Uterus (tissue), 4 donors: ENCODE data around the gene RALB. TPM values are rescaled to one million over a fixed set of nuclear protein-coding genes. Genes with fewer than 3 reads are reported as not detected.

Source experiments
- DNase-seq, 2 donors: peaks; one replicate each; pipeline ENCODE4 v3.0.0-alpha.2; 2019 to 2020
- H3K27ac ChIP-seq, 2 donors: fragments of 200-600 bp; sonication (generic); 1 replicate in 1 of 2; 2 replicates in 1 of 2; pipeline ENCODE4 v1.5.1; 2016 to 2018
- H3K27me3 ChIP-seq, 2 donors: fragments of 200-600 bp; sonication (generic); one replicate each; pipeline ENCODE4 v1.5.1; 2018 to 2019; ENCODE audit warnings: control low read depth in 1 of 2
- H3K36me3 ChIP-seq, 2 donors: fragments of 200-600 bp; sonication (generic); one replicate each; pipeline ENCODE4 v1.5.1; 2019; ENCODE audit warnings: control low read depth in 1 of 2
- H3K4me1 ChIP-seq, 2 donors: fragments of 200-600 bp; sonication (generic); one replicate each; pipeline ENCODE4 v1.5.1; 2018 to 2019; ENCODE audit warnings: control low read depth in 1 of 2
- H3K4me3 ChIP-seq, 2 donors: fragments of 200-600 bp; sonication (generic); 1 replicate in 1 of 2; 2 replicates in 1 of 2; pipeline ENCODE4 v1.5.1; 2018 to 2019; ENCODE audit warnings: mild to moderate bottlenecking in 1 of 2
- H3K9me3 ChIP-seq, 2 donors: fragments of 200-600 bp; sonication (generic); one replicate each; pipeline ENCODE4 v1.5.1; 2019; ENCODE audit warnings: control low read depth in 1 of 2
- POLR2A ChIP-seq, 2 donors: fragments of 450-650 bp; IDR thresholded peaks; one replicate each; pipeline ENCODE4 v1.6.1; 2016; ENCODE audit warnings: antibody characterized with exemption in 2 of 2, mild to moderate bottlenecking in 1 of 2, moderate library complexity in 1 of 2
- intact Hi-C: fragments of 100-400 bp; cut with DNase I; formaldehyde crosslinking; loops from one replicate; pipeline ENCODE4 v1.15.1; 2023; ENCODE audit warnings: low total_unique reads
- total RNA-seq, 4 donors: library from RNA; depleted of rRNA in 3 of 4; stranded (reverse); fragments of >200 nt in 3 of 4; gene quantifications; one replicate each; pipeline versions ENCODE4 v1.1.0 to v1.2.4, GENCODE V29; 2014 to 2023
- TF ChIP-seq, protein P1 (sequence below), 4 experiments: fragments of 200-600 bp in 2 of 4; fragments of 450-650 bp in 2 of 4; sonication (generic) in 2 of 4; IDR thresholded peaks; one replicate each; pipeline ENCODE4 v1.5.1; 2016 to 2019; ENCODE audit warnings: antibody characterized with exemption in 4 of 4, mild to moderate bottlenecking in 2 of 4, moderate library complexity in 1 of 4
- donor health status: DM: yes; HTN: yes; CAD: no.

The RALB gene
- total RNA-seq, 4 donors from 2014 or later, result 54.1 to 96.7 (median 78.2) TPM

DNA sequence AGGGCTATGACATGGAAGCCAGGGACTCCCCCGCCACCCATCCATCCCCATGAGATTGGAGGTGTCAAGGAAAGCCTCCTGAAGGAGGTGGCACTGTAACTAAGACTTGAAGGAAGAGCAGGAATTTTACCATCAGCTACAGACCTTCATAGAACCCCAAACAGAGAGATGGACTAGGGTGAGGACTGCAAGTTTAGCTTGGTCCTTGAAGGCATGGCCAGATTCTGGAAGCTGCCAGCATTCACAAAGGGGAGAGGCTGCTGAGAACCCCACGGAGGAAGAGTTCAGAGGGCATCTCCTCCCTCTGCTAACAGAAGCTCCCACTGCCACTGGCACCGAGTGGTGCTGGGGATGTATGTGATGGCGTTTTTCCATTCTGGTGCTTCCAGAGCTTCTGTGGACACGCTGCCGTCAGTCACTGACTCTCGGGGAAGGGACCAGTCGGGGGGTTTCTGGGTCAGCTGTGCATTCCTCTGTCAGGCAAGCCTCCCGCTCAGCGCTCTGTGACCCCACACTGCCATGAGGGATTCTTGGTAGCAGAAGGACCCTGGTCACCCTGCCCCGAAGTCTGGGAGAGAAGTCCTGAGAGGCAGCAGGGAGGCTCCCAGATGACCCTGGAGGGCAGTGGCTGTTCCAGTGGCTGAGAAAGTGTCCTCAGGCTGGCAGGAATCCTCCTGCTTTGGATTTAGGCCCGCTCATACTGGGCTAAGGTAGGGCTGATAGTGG is 47.5 kb upstream of the RALB start:
- H3K4me3 ChIP-seq, result no peak overlapping the region
- H3K27me3 ChIP-seq, result no peaks in the 10 kb centered on the region
- H3K4me1 ChIP-seq, result no peaks in the 10 kb centered on the region
- H3K9me3 ChIP-seq, result no peaks in the 10 kb centered on the region
- TF ChIP-seq POLR2A (IDR thresholded peaks at IDR 0.05), result no peak
- TF ChIP-seq, protein P1, sequence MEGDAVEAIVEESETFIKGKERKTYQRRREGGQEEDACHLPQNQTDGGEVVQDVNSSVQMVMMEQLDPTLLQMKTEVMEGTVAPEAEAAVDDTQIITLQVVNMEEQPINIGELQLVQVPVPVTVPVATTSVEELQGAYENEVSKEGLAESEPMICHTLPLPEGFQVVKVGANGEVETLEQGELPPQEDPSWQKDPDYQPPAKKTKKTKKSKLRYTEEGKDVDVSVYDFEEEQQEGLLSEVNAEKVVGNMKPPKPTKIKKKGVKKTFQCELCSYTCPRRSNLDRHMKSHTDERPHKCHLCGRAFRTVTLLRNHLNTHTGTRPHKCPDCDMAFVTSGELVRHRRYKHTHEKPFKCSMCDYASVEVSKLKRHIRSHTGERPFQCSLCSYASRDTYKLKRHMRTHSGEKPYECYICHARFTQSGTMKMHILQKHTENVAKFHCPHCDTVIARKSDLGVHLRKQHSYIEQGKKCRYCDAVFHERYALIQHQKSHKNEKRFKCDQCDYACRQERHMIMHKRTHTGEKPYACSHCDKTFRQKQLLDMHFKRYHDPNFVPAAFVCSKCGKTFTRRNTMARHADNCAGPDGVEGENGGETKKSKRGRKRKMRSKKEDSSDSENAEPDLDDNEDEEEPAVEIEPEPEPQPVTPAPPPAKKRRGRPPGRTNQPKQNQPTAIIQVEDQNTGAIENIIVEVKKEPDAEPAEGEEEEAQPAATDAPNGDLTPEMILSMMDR (IDR thresholded peaks at IDR 0.05), result no peak
- DNase-seq, result no peak
- intact Hi-C loops, result no loop called here
- no peak overlapping the region for H3K27ac ChIP-seq
- no peaks in the 10 kb centered on the region for H3K36me3 ChIP-seq

DNA sequence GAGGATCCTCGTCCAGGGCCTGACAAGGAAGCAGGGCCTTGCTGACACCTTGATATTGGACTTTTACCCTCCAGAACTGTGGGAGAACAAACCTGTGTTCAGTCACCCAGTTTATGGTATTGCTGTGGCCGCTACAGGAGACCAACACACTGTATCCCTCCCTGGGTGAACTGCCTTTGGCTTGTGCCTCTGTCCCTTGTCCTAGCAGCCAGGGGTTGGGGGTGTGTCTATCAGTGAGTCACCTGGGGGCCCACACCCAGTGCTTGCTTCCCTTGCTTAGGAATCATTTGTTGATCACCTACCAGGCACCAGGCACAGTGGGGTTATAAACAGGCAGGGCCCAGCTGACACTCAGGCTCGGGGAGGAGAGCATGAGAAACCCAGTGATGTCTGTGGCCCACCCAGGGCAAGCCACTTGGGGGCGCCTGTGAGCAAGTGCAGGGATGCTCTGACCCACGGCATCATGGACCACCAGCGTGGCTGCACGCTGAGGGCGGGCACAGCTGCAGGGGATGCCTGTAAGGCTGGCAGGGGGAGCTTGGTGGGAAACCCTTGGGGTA is 46.5 kb upstream of the RALB start:
- H3K27ac ChIP-seq, result no peak overlapping the region
- intact Hi-C loops, result no loop called here
- H3K27me3 ChIP-seq, result no peaks in the 10 kb centered on the region
- no peaks in the 10 kb centered on the region for H3K9me3 ChIP-seq
- H3K36me3 ChIP-seq, result no peaks in the 10 kb centered on the region
- no peak for TF ChIP-seq POLR2A (IDR thresholded peaks at IDR 0.05)
- TF ChIP-seq, protein P1 (IDR thresholded peaks at IDR 0.05), result peak in 2 of 4 experiments; percentile 14 to 23
- no peak overlapping the region for H3K4me3 ChIP-seq
- H3K4me1 ChIP-seq, result no peaks in the 10 kb centered on the region
- DNase-seq, result no peak

DNA sequence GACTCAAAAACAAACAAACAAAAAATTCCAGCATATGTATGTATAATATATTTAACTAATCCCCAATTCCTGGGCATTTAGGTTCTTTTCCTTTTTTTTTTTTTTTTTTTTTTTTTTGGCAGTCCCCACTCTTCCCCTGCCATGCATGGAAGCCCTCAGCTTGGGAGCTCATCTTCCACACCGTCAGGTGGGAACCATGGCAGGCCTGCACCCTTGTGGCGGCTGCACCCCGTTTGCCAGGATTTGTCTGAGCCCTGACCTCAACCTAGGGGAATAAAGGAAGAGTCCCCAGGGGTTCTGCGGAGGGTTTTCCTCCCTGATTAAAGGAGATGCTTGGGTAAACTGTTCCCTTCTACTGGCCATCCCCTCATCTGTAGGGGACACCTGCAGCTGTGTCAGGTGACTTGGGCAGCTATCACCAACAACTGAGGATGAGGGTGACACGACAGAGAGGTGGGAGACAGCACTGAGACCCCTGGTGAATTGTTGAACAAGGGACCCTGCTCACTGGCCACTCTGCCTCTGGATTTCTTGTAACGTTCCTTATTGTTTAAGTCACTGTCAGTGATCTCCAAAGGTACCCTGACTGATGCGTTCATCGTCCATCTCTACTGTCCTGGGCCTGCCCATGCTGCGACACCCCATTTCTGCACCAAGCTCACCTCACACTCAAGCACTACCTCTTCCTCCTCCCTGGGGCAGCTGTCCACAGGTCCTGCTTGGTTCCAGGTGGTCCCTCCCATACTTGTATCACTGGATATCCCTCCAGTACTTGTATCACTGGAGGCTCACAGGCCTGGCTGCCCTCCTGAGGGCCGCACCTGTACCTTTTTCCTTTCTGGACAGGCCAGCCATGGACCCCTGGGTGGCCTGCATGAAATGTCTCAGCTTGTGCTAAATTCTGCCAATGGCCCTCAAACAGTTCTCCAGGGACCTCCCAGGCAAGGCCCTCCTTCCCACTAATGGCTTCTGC is 44.0 kb upstream of the RALB start:
- Histone ChIP-seq H3K36me3 (no peaks in the 10 kb centered on the region), H3K27ac (no peak overlapping the region), H3K4me3 (no peak overlapping the region), H3K27me3 (no peaks in the 10 kb centered on the region), H3K9me3 (no peaks in the 10 kb centered on the region), H3K4me1 (no peaks in the 10 kb centered on the region)
- intact Hi-C loops, result no loop called here
- TF ChIP-seq, protein P1 (IDR thresholded peaks at IDR 0.05), result no peak
- no peak for TF ChIP-seq POLR2A (IDR thresholded peaks at IDR 0.05)
- DNase-seq, result no peak

DNA sequence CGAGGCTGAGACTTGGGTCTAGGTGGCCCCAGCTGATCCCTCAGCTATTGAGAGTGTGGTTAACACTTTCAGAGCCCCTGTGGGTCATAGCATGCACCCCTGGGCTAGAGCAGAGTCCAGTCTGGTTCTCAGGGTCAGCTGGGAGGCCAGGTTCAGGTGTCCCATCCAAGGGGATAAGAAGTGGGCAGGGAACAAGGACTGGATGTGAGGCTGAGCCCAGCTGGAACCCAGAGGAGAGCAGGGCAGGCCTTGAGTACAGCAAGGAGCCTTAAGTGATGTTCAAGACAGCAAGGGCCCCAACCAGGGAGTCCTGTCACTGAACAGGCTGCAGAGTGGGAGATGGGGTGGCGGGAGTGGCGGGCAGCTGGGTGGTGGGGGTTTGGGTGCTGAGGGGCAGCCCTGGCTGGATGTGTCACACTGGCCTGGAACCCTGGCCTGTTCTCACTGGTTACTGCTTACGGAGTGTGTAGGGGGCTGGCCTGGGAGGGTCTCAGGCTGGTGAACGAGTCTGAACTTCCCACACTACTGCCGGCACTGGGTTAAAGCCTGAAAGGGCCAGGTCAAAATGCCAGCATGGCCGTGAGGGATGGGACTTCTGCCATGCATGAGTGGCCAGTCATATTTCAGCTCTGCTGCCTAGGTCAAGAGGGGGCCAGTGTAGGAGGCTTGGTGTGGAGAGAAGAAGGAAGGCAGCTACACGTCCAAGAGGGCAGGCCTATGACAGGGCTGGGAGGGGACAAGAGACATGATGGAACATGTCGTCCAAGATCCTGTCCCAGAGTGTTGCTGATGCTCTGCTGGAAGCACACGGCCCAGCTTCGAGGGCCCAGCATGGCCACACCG is 43.0 kb upstream of the RALB start:
- TF ChIP-seq, protein P1 (IDR thresholded peaks at IDR 0.05), result no peak
- TF ChIP-seq POLR2A (IDR thresholded peaks at IDR 0.05), result no peak
- DNase-seq, result no peak
- no peaks in the 10 kb centered on the region for H3K36me3 ChIP-seq
- intact Hi-C loops, result no loop called here
- no peaks in the 10 kb centered on the region for H3K4me1 ChIP-seq
- H3K9me3 ChIP-seq, result no peaks in the 10 kb centered on the region
- H3K27me3 ChIP-seq, result no peaks in the 10 kb centered on the region
- no peak overlapping the region for H3K27ac ChIP-seq
- H3K4me3 ChIP-seq, result no peak overlapping the region
